HG03342 (cell line): ENCODE results near the gene ZCWPW2.
A peak's percentile ranks its signal among the peaks of the same experiment; 100 is the strongest.

Experiments used
- ATAC-seq: cut with Tn5 transposase; IDR thresholded peaks from one replicate; pipeline ENCODE4 v1.9.1; 2021; ENCODE audit warnings: mild to moderate bottlenecking, moderate library complexity; ENCODE audit not compliant: unreplicated experiment

Gene ZCWPW2

GRCh38 chr3:28349469-28350000 lies 1.0 kb downstream of the ZCWPW2 start:
- ATAC-seq: no peak

- ATAC-seq: no peak
These were observed 27.9 kb downstream of the ZCWPW2 start for GRCh38 chr3:28376424-28376823.

- no peak for ATAC-seq
These were observed 37.5 kb downstream of the ZCWPW2 start for GRCh38 chr3:28386049-28386448.

- no peak for ATAC-seq
These were observed 40.5 kb downstream of the ZCWPW2 start for GRCh38 chr3:28388978-28389377.

DNA sequence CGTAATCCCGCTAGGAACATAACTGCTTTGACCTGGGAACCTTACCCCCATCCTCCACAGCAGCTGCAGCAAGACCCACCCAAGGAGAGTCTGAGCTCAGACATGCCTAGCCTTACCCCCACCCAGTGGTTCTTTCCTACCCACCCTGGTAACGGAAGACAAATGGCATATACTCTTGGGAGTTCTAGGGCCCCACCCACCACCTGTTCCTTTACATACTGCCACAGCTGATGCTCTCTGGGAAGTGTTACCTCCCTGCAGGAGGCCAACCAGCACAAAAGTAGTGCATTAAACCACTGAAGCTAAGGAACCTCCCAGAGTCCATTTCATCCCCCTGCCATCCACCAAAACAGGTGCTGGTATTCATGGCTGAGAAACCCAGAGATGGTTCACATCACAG lies 50.7 kb downstream of the ZCWPW2 start:
- ATAC-seq: no peak

GRCh38 chr3:28406241-28406640 lies 57.7 kb downstream of the ZCWPW2 start:
- ATAC-seq: no peak

DNA sequence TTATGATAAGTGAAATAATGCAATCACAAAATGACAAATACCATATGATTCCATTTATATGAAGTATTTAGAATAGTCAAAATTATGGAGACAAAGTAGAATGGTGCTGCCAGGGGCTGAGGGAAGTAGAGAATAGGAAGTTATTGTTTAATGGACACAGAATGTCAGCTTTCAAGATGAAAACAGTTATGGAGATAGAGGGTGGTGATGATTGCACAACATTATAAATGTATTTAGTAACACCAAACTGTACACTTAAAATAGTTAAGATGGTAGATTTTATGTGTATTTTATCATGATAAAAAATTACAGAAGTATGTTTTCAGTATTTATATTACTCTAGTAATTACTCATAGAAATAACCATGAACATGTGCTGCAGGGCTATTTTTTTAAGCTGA lies 100.9 kb downstream of the ZCWPW2 start:
- no peak for ATAC-seq

GRCh38 chr3:28462866-28463265 lies 114.3 kb downstream of the ZCWPW2 start:
- ATAC-seq: no peak

DNA sequence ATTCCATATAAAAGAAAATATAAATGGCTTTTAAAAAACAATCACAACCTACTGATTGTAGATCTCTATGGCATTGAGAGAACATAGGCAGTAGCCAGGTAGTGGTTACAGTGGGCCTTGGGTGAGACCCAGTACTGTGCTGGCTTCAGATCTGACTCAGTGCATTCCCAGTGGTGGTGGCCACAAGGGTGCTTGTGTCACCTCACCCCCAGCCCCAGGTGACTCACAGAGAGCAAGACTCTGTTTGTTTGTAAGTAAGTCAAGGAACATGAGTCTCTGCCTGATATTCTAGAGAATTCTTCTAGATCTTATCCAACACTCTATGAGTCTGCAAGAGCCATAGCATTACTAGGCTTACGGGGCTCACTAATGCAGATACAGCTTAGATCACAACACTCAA lies 118.9 kb downstream of the ZCWPW2 start:
- no peak for ATAC-seq

GRCh38 chr3:28476194-28476593 lies 127.7 kb downstream of the ZCWPW2 start:
- peak; percentile 75 for ATAC-seq

GRCh38 chr3:28476764-28477163 lies 128.2 kb downstream of the ZCWPW2 start:
- ATAC-seq: no peak

- no peak for ATAC-seq
These were observed 136.6 kb downstream of the ZCWPW2 start for GRCh38 chr3:28485164-28485563.

DNA sequence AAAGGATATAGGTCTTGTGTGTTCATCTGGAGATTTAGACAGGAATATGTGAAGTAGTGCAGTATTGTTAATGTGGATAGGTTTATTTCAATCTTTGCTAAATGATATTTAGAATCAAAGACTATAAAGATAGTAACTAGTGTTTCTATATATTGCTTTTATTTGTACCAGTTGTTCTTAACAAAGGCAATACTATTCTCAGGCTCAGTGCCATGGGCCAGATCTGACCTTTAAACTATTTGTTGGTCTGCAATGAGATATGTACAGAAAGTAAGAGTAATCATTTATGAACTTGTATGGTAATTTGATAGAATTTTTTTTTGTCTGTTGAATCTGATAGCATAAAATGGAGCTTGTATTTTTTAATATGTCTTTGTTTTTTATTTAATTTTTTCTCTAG lies 146.8 kb downstream of the ZCWPW2 start:
- no peak for ATAC-seq

DNA sequence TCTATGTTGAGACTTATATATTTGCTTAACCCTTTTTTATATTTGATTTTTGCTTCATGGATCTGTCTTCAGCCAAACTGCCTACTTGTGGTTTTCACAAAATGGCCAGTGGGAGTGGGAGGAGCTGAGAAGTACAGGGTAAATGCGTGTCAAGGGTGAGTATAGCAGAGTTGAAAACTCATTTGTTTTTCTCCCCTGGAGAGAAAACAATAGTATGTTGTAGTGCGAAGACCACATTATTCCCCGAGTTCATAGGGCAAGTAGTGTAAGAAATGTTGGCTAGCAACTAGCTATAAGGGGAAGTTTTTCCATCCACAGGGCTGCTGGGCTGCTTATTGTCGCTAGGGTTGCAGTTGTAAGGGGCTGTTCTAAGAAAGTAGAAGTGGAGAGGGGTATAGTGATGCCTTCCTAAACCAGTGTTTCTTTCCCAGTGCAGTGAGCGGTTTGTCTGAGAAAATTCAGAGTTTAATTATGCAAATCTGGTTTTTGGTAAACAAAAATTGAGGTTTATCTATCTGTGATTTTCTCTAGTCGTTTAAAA lies 153.9 kb downstream of the ZCWPW2 start:
- no peak for ATAC-seq

DNA sequence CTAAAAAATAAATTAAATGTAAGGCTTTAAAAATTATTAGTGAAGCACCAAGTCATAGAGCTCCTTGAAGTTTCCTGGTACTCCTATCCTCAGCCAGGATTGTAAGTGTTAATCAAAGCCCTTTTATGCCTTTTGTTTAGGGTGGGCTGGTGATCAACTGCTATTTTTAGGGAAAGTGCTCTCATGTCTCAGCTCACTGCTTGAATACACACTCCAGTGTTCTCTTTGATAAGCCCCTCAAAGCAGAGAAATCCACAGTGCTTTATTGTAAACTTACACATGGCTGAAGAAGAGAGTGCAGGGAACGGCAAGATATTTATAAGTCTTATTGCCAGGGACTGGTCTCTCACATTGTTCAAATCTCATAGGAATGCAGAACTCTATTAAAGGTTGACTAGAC lies 156.5 kb downstream of the ZCWPW2 start:
- no peak for ATAC-seq

DNA sequence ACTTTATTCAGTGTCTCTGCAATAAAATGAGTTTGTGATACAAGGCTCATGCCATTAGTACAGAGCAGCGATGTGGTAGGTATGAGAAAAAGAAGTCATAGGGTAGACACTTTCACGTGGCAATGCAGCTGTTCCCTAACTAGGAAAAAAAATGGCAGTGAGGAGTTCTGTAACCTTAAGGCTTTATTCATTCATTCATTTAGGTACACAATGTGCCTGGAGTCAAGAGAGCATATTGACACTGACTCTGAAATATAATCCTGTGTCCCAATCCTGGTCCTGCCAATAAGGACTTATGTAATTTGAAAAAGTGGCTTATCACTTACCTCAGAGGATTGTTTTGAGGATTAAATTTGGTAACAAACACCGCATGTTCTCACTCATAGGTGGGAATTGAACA lies 173.1 kb downstream of the ZCWPW2 start:
- ATAC-seq: no peak

DNA sequence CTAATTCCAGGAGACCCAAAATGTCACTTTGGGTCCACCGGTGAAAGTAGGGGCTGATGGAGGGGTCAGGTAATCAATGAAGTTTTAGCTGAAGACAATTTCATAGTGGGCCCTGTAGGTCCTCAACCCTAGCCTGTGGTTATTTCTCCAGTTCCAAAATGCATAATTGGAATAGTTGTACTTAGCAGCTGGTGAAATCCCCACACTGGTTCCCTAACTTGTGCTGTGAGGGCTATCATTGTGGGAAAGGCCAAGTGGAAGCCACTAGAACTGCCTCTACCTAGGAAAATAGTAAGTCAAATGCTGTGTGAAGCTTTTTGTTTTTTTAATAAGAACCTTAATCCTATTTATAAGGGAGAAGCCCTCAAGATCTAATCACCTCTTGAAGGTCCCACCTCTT lies 193.8 kb downstream of the ZCWPW2 start:
- ATAC-seq: no peak

DNA sequence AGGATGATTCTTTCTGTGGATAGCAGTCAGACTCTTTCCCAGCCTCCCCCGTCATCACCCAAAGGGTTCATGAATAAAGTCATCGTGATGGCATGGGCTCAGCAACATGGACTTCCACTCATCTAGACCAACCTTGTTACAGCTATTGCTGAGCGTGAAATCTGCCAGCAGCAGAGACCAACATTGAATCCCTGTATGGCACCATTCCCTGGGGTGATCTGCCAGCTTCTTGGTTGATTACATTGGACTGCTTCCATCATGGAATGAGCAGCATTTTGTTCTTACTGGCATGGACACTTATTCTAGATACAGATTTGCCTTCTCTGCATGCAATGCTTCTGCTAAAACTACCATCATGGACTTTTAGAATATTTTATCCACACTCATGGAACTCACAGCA lies 195.7 kb downstream of the ZCWPW2 start:
- no peak for ATAC-seq

- no peak for ATAC-seq
These were observed 196.3 kb downstream of the ZCWPW2 start for GRCh38 chr3:28544831-28545230.

- ATAC-seq: no peak
These were observed 199.2 kb downstream of the ZCWPW2 start for GRCh38 chr3:28547677-28548076.

DNA sequence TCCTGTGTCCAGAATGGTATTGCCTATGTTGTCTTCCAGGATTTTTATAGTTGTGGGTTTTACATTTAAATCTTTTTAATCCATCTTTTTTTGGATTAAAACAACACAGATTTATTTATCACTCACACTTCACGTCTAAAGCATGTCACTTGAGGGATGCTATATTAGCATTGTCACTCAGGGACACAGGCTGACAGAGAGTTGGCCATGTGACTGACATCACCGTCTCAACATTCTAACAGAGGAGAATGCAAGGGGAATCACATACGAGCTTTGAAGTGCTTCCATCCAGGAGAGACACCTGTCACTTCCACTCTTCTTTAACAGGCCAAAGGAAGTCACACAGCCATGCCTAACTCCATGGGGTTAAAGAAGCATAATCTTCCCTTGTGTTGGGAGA lies 204.7 kb downstream of the ZCWPW2 start:
- no peak for ATAC-seq

DNA sequence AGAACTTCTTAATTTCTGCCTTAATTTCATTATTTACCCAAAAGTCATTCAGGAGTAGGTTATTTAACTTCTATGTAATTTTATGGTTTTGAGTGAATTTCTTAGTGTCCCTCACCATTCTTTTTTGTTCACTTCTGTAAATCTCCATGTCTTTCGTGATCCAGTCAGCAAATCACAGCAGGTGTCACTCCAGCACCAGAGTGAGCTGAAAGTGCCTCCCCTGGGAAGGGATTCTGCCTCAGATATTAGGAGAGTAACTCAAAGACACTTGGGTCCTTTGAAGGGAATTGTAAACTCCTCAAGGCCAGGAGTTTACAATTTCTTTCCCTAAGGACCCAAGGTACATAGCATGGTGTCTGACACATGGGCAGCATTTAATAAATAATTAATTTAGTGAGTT lies 207.7 kb downstream of the ZCWPW2 start:
- ATAC-seq: no peak

- no peak for ATAC-seq
These were observed 215.7 kb downstream of the ZCWPW2 start for GRCh38 chr3:28564211-28564610.
